ENCODE results near the gene POM121L2. TPM values are rescaled to one million over a fixed set of nuclear protein-coding genes. Genes with fewer than 3 reads are reported as not detected.

The POM121L2 gene
- total and polyA plus RNA-seq, 9 of the 15 experiments (the other 6 are each of a cell fraction or from before 2014, with no cell fraction given) = 0.23 to 0.45 TPM; not detected in 7

DNA sequence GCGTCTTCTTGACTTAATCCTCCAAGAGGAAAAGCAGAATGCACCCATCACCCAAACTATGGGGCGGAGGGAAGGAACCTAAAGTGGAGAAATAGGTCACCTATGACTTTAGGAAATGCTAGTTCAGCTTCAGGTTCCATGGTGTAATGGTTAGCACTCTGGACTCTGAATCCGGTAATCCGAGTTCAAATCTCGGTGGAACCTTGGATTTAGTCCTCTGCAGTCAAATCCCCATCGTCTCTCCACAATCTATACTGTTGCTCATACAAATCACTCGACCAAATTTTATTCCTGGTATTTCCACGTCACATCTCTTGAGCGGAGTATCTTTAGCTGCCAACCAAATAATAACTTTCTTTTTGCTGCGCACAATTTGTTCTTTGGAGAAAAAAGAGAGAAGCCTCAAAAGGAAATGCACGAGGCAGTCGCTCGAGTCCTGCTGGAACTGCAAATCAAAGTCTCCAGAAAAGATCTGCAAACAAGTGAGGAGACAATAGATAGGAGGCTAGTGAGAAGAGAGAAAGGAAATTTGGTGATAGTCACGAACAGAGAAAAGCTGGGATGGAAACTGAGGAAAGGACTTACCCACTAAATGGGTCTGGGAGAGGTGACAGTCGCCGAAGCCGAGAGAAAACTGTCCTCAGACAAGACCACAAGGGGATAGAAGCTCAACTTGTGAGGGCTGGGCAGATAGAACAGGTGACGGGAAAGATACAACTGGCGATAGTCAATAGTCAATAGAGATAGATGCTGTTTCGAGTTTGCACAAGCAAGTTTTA is 16.6 kb downstream of the POM121L2 start (continued):
- TF ChIP-seq, protein P1, sequence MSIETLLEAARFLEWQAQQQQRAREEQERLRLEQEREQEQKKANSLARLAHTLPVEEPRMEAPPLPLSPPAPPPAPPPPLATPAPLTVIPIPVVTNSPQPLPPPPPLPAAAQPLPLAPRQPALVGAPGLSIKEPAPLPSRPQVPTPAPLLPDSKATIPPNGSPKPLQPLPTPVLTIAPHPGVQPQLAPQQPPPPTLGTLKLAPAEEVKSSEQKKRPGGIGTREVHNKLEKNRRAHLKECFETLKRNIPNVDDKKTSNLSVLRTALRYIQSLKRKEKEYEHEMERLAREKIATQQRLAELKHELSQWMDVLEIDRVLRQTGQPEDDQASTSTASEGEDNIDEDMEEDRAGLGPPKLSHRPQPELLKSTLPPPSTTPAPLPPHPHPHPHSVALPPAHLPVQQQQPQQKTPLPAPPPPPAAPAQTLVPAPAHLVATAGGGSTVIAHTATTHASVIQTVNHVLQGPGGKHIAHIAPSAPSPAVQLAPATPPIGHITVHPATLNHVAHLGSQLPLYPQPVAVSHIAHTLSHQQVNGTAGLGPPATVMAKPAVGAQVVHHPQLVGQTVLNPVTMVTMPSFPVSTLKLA (conservative IDR thresholded peaks at IDR 0.05) = peak; percentile 0 to 46; a peak in 1 of 4 replicates
- peak; percentile 82; the same call in 1 of the 2 replicates for TF ChIP-seq RB1 (IDR thresholded peaks at IDR 0.05; ENCODE audit: low read depth)
- TF ChIP-seq, protein P2, sequence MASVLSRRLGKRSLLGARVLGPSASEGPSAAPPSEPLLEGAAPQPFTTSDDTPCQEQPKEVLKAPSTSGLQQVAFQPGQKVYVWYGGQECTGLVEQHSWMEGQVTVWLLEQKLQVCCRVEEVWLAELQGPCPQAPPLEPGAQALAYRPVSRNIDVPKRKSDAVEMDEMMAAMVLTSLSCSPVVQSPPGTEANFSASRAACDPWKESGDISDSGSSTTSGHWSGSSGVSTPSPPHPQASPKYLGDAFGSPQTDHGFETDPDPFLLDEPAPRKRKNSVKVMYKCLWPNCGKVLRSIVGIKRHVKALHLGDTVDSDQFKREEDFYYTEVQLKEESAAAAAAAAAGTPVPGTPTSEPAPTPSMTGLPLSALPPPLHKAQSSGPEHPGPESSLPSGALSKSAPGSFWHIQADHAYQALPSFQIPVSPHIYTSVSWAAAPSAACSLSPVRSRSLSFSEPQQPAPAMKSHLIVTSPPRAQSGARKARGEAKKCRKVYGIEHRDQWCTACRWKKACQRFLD (CRISPR knock-in tag; IDR thresholded peaks at IDR 0.05) = no peak
- TF ChIP-seq E2F8 (IDR thresholded peaks at IDR 0.05; ENCODE audit: low read depth, partially characterized antibody) = peak; percentile 63
- TF ChIP-seq, protein P3, sequence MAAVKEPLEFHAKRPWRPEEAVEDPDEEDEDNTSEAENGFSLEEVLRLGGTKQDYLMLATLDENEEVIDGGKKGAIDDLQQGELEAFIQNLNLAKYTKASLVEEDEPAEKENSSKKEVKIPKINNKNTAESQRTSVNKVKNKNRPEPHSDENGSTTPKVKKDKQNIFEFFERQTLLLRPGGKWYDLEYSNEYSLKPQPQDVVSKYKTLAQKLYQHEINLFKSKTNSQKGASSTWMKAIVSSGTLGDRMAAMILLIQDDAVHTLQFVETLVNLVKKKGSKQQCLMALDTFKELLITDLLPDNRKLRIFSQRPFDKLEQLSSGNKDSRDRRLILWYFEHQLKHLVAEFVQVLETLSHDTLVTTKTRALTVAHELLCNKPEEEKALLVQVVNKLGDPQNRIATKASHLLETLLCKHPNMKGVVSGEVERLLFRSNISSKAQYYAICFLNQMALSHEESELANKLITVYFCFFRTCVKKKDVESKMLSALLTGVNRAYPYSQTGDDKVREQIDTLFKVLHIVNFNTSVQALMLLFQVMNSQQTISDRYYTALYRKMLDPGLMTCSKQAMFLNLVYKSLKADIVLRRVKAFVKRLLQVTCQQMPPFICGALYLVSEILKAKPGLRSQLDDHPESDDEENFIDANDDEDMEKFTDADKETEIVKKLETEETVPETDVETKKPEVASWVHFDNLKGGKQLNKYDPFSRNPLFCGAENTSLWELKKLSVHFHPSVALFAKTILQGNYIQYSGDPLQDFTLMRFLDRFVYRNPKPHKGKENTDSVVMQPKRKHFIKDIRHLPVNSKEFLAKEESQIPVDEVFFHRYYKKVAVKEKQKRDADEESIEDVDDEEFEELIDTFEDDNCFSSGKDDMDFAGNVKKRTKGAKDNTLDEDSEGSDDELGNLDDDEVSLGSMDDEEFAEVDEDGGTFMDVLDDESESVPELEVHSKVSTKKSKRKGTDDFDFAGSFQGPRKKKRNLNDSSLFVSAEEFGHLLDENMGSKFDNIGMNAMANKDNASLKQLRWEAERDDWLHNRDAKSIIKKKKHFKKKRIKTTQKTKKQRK (IDR thresholded peaks at IDR 0.05; ENCODE audit: borderline replicate concordance, low read depth, low read length) = no peak
- 0 out of 2 replicates have a peak, but pooled peaks have one; percentile 15 for TF ChIP-seq ELF1 (tag; IDR thresholded peaks at IDR 0.05)
- 0 out of 2 replicates have a peak, but pooled peaks have one; percentile 1 for TF ChIP-seq BHLHE40 (IDR thresholded peaks at IDR 0.05; ENCODE audit: low read length)
- TF ChIP-seq HMBOX1 (IDR thresholded peaks at IDR 0.05) = peak; percentile 96
- no peak for TF ChIP-seq CCNT2 (IDR thresholded peaks at IDR 0.05; ENCODE audit: borderline replicate concordance, extremely low read depth, insufficient read length, low read depth, low read length)
- TF ChIP-seq ATF7 (IDR thresholded peaks at IDR 0.05) = peak; percentile 64; the same call in 1 of the 2 replicates
- TF ChIP-seq, protein P4, sequence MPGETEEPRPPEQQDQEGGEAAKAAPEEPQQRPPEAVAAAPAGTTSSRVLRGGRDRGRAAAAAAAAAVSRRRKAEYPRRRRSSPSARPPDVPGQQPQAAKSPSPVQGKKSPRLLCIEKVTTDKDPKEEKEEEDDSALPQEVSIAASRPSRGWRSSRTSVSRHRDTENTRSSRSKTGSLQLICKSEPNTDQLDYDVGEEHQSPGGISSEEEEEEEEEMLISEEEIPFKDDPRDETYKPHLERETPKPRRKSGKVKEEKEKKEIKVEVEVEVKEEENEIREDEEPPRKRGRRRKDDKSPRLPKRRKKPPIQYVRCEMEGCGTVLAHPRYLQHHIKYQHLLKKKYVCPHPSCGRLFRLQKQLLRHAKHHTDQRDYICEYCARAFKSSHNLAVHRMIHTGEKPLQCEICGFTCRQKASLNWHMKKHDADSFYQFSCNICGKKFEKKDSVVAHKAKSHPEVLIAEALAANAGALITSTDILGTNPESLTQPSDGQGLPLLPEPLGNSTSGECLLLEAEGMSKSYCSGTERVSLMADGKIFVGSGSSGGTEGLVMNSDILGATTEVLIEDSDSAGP (CRISPR knock-in tag; IDR thresholded peaks at IDR 0.05) = 0 out of 2 replicates have a peak, but pooled peaks have one; percentile 30
